Loucy (cell line): ENCODE results near the gene TPCN2.

Source experiments
- CTCF ChIP-seq: fragments of 200-600 bp; sonication (generic); conservative IDR thresholded peaks from 2 replicates; pipeline ENCODE4 v1.5.1; 2014; ENCODE audit warnings: mild to moderate bottlenecking, antibody characterized with exemption, low read length
- EZH2phosphoT487 ChIP-seq: fragments of 200-600 bp; IDR thresholded peaks from 2 replicates; pipeline ENCODE4 v1.6.1; 2018; ENCODE audit warnings: antibody characterized with exemption, mild to moderate bottlenecking, moderate library complexity, borderline replicate concordance

GRCh38 chr11:69156235-69156639, 107.5 kb downstream of the TPCN2 start:
- TF ChIP-seq CTCF, result no peak
- no peak for TF ChIP-seq EZH2phosphoT487
